ENCODE results near the gene SC5D.

Gene SC5D

DNA sequence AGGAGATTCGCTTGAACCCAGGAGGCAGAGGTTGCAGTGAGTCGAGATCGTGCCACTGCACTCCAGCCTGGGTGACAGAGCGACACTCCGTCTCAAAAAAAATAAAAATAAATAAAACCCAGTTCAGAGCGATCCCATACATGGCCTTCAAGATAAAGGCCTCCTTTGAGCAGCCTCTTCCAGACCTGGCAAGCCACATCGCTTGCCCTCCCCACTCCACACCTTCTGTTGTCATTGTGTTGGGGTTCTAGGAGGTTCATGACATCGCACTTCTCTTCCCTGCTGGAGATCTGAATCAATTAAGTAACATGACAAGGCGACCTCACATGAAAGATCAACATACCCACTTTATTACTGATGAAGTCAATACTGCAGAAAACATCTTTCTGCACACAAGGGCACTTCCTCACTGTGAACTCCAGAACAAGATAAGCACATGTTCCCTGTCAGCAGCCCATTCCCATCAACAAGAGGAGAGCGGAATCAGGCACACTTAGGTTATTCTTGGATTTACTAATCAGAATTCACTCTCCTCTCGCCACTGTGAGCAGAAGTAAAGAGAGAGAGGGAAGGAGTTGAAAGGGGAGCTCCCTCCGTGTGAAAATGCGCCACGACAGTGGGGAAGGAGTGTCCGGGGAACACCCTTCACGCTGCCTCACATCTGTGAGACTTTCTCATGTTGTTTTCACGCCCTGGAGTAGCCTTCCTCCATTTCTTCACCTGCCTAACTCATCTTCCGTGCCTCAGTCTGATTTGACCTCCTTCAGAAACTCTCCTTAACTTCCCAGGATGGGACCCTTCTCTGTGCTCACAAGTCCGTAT, 38.3 kb downstream of the SC5D start:
- no peak for DNase-seq

DNA sequence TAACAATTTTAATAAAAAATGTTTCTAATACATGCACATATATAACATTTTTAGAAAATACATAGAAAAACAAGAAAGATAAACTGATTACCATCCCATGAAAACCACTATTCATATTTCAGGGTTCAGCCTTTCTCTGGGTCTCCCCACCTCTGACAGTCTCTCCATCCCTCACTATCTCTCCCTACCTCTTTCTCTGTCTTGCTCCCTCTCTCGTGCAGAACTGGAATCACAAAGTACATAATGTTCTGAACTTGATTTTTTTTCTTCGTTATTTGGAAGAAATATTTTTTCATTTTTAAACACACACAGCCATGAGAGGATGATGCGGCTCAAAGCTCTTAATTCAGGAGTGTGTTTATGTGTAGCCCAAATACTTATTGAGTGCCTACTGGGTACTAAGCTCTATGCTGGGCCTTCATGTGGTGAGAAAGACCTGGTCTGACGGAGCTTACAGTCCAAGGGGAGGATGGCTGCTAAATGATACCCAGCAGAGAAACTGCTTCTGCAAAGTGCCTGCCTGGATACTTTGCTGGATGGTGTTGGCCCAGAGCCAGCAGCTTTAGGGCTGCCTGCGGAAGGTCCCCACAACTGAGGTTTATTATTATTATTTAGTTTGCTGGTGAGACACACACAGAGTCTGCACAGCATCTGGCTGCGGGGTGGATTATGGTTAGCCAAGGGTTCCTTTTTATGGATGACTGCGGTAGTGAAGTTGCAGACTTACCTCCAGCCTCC, 42.6 kb downstream of the SC5D start:
- no peak for DNase-seq

DNA sequence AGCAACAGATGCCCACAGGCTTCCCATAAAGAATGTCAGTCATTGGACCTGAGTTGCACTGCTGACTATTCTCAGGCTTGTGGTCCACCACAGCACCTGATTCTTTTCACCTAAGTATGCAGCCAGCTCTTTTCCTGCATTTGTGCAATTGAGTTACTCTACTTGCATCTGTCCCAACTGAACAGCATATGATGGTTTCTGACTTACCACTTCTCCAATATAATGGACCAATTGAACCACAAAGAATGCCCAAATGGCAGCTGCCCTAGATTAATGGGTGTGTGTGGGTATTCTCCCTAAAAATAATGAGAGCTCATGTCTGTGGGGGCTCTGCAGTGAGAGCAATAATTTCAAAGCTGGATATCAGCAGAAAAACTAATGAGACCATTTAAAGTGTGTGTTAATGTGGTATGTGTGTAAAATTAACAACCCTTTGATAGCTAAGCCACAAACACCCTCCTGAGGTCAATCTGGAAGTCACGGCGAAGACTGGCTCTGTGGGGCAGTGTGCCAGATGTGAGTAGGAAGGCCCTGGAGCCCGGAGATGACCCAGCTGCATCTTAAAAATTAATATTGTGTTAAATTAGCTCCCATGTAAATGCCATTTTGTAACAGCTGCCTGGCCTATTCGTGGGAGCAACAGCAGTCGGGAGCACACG, 43.8 kb downstream of the SC5D start:
- no peak for DNase-seq

- DNase-seq, result no peak
These were observed 44.5 kb downstream of the SC5D start for GRCh38 chr11:121337078-121337477.

GRCh38 chr11:121337740-121338272, 45.2 kb downstream of the SC5D start:
- DNase-seq, result no peak

GRCh38 chr11:121338536-121338935, 46.0 kb downstream of the SC5D start:
- no peak for DNase-seq

DNA sequence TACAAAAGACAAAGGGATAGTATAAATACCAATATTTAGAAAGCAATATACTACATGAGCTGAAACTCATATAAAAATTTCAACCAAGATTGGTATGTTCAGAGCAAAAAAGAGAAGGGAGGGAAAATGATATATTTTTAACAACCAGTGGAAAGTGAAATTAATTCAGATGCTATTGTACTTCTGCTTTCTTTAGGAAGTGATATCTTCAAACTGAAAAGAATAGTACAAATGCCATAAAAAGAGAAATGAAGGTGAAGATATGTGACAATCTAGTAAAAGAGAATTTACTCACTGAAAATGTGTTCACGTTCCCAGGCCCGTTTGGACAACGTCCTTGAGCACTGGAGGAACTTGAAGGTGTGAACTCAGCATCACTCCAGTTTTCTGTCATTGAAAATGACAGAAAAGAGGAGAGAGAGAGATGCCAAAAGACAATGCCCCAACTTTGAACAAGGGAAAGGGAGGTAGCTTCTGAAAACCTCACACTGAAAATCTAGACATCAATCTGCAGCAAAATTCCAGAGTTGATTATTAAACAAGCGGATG, 47.5 kb downstream of the SC5D start:
- no peak for DNase-seq

DNA sequence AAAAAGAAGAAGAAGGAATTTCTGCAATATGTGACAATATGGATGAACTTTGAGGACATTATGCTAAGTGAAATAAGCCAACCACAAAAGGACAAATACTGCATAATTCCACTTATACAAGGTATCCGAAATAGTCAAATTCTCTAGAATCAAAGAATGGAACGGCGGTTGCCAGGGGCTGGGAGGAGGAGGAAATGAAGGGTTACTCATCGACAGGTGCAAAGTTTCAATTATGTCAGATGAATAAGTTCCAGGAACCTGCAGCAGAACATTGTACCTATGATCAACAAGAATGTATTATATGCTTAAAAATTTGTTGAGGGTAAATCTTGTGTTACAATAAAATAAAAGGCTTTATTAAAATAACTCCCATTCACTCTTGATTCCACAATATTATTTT, 49.0 kb downstream of the SC5D start:
- no peak for DNase-seq

DNA sequence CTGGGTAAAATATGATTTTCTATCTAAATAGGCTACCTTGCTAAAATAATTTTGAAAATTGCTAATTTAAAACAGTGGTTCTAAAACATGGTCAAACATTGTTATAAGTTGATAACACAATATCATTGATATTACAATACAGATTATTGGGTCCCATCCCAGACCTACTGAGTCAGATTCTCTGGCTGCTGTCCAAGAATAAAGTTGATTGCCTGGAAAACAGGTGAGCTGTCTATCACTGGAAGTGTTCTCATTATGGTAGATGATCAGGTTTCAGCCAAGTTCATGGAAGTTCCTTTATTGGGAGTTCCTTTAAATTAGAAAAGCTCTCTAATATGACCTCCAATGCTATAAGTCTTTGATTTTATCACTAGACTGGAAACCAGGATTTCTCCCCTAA, 52.3 kb downstream of the SC5D start:
- no peak for DNase-seq

GRCh38 chr11:121347094-121347493, 54.5 kb downstream of the SC5D start:
- no peak for DNase-seq

DNA sequence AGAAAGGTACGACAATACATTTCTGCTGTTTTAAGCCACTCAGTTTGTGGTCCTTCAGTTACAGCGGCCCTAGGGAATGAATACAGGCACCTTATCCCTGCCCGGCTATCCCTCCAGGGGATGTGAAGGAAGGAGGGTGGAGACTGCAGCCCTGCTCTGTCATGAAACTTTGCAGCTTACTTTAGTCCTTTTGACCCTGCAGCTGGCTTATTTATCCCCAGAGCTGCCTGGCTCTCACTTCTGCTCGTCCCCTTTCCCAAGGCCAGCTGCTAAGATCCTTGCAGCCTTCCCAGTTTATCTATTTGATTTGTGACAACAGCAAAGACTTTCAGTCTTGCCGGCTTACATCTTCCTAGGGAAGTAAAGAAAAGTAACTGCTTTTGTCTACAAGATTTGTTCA, 55.2 kb downstream of the SC5D start:
- no peak for DNase-seq

- DNase-seq, result no peak
These were observed 55.8 kb downstream of the SC5D start for GRCh38 chr11:121348220-121348875.

GRCh38 chr11:121349790-121350189, 57.2 kb downstream of the SC5D start:
- no peak for DNase-seq

DNA sequence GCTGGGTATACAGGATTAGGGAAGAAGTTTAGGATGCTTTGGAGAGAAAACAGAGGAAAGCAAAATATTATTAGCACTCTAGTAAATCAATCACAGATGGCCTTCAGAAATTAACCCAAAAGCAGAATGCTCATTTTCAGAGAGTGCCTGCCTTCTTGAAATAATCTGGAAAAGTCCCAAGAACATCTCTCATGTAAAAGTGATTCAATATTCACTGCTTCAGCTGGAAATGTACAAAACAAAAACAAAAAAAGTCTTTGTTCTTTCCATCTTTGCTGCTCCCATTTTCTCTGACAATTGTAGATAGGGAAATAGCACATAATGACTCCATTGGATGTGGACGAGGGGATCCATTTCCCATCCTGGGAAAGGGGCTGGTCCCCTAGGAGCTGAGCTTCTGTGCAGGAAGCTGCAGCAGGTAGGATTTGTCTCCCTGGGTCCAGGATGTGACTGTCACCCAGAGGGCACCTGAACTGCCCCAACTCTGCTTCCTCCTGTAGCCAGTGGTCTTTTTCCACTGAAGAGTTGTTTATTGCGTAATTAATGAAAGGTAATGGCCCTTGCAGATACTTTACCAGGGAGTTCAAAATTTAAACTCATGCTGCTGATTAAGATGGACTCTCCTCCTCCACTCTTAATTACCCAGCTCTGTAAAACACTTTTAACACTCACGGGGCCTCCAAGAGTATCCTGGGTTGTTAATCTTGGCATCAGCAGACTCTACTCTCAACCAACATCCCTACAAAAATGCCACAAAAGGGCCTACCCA, 57.9 kb downstream of the SC5D start:
- no peak for DNase-seq

DNA sequence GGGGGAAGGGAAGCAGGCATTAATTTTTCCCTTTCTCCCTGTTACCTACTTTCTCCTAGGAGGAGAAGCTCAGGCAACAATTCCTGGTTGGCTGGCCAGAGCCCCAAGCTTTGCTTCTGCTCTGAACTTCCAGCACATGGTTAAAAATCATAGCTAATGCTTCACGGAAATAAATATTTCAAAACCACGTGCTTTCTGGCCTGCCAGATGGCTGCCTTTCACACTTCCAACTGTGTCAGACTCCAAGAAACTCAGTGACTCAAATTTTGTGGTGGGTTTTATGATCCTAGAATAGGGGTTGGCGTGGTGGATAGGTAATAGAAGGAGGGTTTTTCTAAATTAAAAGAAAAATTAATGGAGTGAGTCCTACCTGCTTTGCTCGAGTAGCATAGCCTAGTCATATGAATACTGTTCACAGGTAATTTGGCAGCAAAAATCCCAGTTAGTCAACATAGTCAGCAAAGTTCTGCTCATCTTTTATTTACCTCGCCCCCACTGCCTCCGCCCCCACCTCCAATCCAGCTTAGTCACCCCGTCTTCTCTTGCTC, 58.6 kb downstream of the SC5D start:
- DNase-seq, result no peak

DNA sequence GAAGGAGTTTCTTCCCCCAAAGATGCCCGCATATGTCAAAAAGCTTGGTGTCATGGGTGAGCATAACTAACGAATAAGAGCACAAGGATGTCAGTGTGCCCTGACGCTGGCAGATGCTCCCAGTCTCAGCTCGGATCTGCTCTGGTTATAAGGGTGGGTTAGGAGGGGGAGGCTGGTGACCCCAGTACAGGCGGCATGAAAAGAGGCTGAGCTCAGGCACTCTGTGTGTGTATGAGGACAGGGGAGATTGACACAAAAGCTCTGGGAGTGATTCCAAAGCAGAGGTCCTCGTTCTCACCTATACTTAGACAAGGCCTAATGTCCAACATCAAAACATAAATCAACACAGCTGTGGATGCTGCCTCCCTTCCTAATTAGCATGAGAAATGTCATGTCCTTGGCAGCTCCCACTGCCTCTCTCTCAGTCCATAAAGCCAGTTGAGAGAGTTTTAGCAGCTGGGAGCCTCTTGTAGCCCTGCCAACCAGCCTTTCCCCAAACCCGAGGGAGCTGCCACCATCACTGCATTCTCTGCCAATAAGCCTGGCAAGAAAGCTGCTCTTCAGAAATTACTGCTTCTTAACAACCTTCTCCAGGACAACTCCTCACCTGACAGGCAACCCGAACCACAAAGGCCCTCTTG, 59.8 kb downstream of the SC5D start:
- no peak for DNase-seq

DNA sequence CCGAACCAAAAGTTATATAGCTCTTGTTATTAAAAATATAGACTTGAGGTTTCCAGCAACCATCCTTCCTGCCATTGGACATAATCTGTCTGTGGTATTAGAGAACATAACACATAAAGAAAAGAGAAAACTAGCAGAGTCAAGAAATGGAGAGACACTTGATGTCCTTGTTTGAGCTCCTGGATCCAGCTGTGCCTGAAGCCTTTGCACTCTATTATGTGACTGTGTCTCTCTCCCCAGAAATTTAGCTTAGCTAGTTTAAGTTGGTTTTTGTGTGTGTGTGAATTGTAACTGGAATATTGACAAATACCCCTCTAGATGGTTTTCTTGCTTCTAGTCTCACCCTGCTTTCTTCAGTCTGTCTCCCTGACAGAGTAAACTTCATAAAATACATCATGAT, 61.6 kb downstream of the SC5D start:
- DNase-seq, result no peak

DNA sequence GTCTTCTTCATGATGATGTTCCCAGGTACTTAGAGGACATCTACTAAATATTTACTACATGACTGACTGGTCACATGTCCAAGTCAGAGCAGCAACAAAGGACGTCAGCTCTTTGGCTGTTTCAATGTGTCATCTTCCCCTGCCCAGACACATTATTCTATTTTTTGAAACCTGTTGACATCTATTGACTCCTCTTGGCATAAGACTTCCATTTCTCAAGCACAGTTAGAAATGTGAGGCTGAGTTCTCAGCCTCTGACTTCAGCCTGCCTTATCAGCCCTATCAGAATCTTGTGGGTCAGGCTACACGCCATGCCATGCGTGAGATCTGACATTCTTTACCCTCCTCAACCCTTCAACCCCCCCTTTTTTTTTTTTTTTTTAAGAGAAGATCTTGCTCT, 63.8 kb downstream of the SC5D start:
- no peak for DNase-seq
